Breast epithelium (tissue), 3 donors: Measurements from ENCODE around the gene BCL2.

Experiments used
- CTCF ChIP-seq, 3 donors: fragments of 450-650 bp; IDR thresholded peaks; one replicate each; pipeline ENCODE4 v1.5.1; 2016 to 2017; ENCODE audit warnings: antibody characterized with exemption in 3 of 3, mild to moderate bottlenecking in 3 of 3, moderate library complexity in 3 of 3
- POLR2A ChIP-seq: fragments of 450-650 bp; IDR thresholded peaks from one replicate; pipeline ENCODE4 v1.6.1; 2016; ENCODE audit warnings: antibody characterized with exemption, mild to moderate bottlenecking, moderate library complexity
- POLR2AphosphoS5 ChIP-seq, 3 donors: sonication (generic); formaldehyde crosslinking; IDR thresholded peaks; one replicate each; pipeline ENCODE4 v1.6.1; 2017; ENCODE audit warnings: antibody characterized with exemption in 3 of 3

- TF ChIP-seq CTCF (IDR thresholded peaks at IDR 0.05) (no peak), POLR2AphosphoS5 (IDR thresholded peaks at IDR 0.05) (no peak), POLR2A (no peak)
These were observed 145.6 kb downstream of the BCL2 start for GRCh38 chr18:63173983-63174382.
